A673 (cell line): ENCODE measurements around the gene USP20. TPM values are rescaled to one million over a fixed set of nuclear protein-coding genes. Genes with fewer than 3 reads are reported as not detected.

Source experiments
- BruUV-seq: library from RNA; stranded (reverse); fragments of 400-500 nt; replicated peaks from 2 replicates; lab custom pipeline; 2021; lab: Mats Ljungman, UMichigan
- CTCF ChIA-PET: fragments of 300-600 bp; sonication (Branson Sonifier 250); formaldehyde crosslinking; loops from one replicate; lab custom pipeline; 2022; ENCODE audit warnings: antibody characterized with exemption; lab: Charles Lee
- POLR2A ChIA-PET: fragments of 300-600 bp; sonication (Branson Sonifier 250); formaldehyde crosslinking; loops from one replicate; lab custom pipeline; 2022; ENCODE audit warnings: antibody characterized with exemption; ENCODE audit not compliant: low non-redundant PET; lab: Charles Lee
- DNase-seq: peaks from one replicate; pipeline ENCODE4 v3.0.0-alpha.2; 2015; ENCODE audit warnings: low spot score
- H3K27ac ChIP-seq: fragments of 200-600 bp; sonication (generic); 2 replicates; pipeline ENCODE4 v1.5.1; 2016; ENCODE audit warnings: mixed run types, low read depth, mild to moderate bottlenecking, mixed read lengths, antibody characterized with exemption, low read length; ENCODE audit not compliant: poor library complexity, severe bottlenecking
- H3K27me3 ChIP-seq: fragments of 200-600 bp; sonication (generic); replicated peaks from 2 replicates; pipeline ENCODE4 v1.6.1; 2017; ENCODE audit warnings: mixed run types, low read depth, mild to moderate bottlenecking, mixed read lengths, antibody characterized with exemption, low read length; ENCODE audit not compliant: insufficient read depth, poor library complexity
- H3K36me3 ChIP-seq: fragments of 200-600 bp; sonication (generic); 2 replicates; pipeline ENCODE4 v1.6.1; 2016; ENCODE audit warnings: mixed run types, mild to moderate bottlenecking, mixed read lengths, antibody characterized with exemption, low read length; ENCODE audit not compliant: insufficient read depth, poor library complexity, severe bottlenecking
- H3K4me1 ChIP-seq: fragments of 200-600 bp; sonication (generic); 2 replicates; pipeline ENCODE4 v1.6.1; 2017; ENCODE audit warnings: mixed run types, mild to moderate bottlenecking, mixed read lengths, antibody characterized with exemption, low read length; ENCODE audit not compliant: insufficient read depth, poor library complexity, severe bottlenecking
- H3K4me3 ChIP-seq: fragments of 200-600 bp; sonication (generic); 2 replicates; pipeline ENCODE4 v1.5.1; 2016; ENCODE audit warnings: low read depth, mixed run types, mild to moderate bottlenecking, mixed read lengths, low read length; ENCODE audit not compliant: poor library complexity, severe bottlenecking
- H3K9me3 ChIP-seq: fragments of 200-600 bp; sonication (generic); 2 replicates; pipeline ENCODE4 v1.6.1; 2016; ENCODE audit warnings: mixed run types, low read depth, mild to moderate bottlenecking, mixed read lengths, antibody characterized with exemption, low read length; ENCODE audit not compliant: poor library complexity, severe bottlenecking
- EZH2 ChIP-seq: fragments of 200-600 bp; sonication (generic); IDR thresholded peaks from 2 replicates; pipeline ENCODE4 v1.6.1; 2017; ENCODE audit warnings: borderline replicate concordance, low read depth, mild to moderate bottlenecking, mixed read lengths, antibody characterized with exemption, low read length; ENCODE audit not compliant: poor library complexity, severe bottlenecking
- intact Hi-C: fragments of 100-400 bp; cut with micrococcal nuclease; formaldehyde crosslinking; loops from one replicate; pipeline ENCODE4 v1.10.0; 2022; ENCODE audit not compliant: unreplicated experiment
- total RNA-seq: library from RNA; stranded (reverse); gene quantifications from 2 replicates; pipeline ENCODE4 v1.2.3, GENCODE V29; 2021
- TF ChIP-seq, protein P1 (sequence below): fragments of 300-800, 200-600 bp; sonication (generic); conservative IDR thresholded peaks from 2 replicates; pipeline ENCODE4 v1.5.1; 2017; ENCODE audit warnings: low read depth, mild to moderate bottlenecking, antibody characterized with exemption, low read length, moderate library complexity, mixed read lengths

The USP20 gene
- total RNA-seq, 1 experiment from 2014 or later: 17.1 TPM

DNA sequence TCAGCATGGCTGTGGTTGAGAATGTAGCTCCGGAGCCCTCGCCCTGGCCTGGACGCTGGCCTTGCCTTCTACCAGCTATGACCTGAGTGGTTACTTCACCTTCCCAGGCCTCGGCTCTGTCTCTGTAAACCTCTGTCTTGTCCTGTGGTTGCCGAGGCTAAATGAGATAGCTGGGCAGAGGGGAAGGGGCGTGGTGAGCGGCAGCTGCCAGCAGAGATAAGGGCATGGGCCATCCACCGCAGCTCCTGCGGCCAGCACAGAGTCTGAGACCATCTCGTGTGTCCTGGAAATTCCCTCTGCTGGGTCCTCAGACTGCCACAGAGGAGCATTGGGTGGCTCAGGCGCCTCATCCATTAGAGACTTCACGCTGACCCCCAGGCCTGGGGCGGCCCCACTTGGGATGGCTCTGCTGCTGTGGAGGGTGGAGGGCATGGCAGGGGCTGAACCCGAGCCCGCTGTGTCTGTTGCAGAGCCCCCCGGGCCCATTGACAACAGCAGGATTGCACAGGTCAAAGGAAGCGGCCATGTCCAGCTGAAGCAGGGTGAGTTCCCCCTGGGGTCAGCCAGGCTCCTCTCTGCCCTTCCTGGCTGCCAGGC is 43.9 kb downstream of the USP20 start:
- Histone ChIP-seq H3K4me1 (peaks cover 27% of the 10 kb centered on the region), H3K9me3 (no peaks in the 10 kb centered on the region), H3K27me3 (no peaks in the 10 kb centered on the region), H3K36me3 (peaks cover 12% of the 10 kb centered on the region), H3K4me3 (no peak overlapping the region), H3K27ac (no peak overlapping the region)
- TF ChIP-seq EZH2: no peak
- TF ChIP-seq, protein P1, sequence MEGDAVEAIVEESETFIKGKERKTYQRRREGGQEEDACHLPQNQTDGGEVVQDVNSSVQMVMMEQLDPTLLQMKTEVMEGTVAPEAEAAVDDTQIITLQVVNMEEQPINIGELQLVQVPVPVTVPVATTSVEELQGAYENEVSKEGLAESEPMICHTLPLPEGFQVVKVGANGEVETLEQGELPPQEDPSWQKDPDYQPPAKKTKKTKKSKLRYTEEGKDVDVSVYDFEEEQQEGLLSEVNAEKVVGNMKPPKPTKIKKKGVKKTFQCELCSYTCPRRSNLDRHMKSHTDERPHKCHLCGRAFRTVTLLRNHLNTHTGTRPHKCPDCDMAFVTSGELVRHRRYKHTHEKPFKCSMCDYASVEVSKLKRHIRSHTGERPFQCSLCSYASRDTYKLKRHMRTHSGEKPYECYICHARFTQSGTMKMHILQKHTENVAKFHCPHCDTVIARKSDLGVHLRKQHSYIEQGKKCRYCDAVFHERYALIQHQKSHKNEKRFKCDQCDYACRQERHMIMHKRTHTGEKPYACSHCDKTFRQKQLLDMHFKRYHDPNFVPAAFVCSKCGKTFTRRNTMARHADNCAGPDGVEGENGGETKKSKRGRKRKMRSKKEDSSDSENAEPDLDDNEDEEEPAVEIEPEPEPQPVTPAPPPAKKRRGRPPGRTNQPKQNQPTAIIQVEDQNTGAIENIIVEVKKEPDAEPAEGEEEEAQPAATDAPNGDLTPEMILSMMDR: no peak
- POLR2A ChIA-PET: interaction anchor here (0.6 kb wide), 1 partner anchor 89 kb away, joined by 4 read pairs; no protein-coding TSS in a partner anchor
- CTCF ChIA-PET: no interaction called here
- no TSS peak for BruUV-seq
- no peak for DNase-seq
- intact Hi-C loops: no loop called here

DNA sequence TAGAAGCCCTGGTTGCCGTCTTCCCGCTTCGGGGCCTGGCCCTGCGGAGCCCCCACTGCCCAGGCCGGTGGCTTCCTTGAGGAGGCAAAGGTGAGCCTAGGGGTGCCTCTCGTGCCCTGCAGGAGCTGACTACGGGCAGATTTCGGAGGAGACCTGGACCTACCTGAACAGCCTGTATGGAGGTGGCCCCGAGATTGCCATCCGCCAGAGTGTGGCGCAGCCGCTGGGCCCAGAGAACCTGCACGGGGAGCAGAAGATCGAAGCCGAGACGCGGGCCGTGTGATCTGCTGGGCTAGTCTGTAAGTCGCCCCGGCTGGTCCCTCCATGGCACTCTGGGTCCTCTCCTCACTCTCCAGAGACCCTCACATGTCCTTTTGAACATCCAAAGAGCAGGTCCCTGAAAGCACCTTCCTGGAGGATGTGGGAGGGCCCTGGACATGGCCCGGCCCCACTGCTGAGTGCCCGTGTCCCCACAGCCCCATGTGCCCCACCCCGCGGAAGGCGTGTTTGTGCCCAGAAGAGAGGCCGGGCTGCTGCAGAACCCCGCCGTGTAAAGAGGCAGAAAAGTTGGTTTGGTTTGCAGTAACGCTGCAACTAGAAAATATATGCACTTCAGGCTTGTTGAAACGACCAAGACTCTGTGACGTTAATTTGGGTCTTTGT is 44.9 kb downstream of the USP20 start:
- intact Hi-C loops: loop anchor here (5.0 kb wide), 3 partner anchors 57 to 227 kb away; partner anchors contain the start of gene FNBP1
- CTCF ChIA-PET: no interaction called here
- BruUV-seq: no TSS peak
- no peaks in the 10 kb centered on the region for H3K9me3 ChIP-seq
- no peak overlapping the region for H3K4me3 ChIP-seq
- H3K4me1 ChIP-seq: peaks cover 35% of the 10 kb centered on the region
- no peak for DNase-seq
- peaks cover 12% of the 10 kb centered on the region for H3K36me3 ChIP-seq
- peak overlapping the region; percentile 79 for H3K27ac ChIP-seq
- POLR2A ChIA-PET: no interaction called here
- TF ChIP-seq EZH2: no peak
- TF ChIP-seq, protein P1: no peak
- H3K27me3 ChIP-seq: no peaks in the 10 kb centered on the region

DNA sequence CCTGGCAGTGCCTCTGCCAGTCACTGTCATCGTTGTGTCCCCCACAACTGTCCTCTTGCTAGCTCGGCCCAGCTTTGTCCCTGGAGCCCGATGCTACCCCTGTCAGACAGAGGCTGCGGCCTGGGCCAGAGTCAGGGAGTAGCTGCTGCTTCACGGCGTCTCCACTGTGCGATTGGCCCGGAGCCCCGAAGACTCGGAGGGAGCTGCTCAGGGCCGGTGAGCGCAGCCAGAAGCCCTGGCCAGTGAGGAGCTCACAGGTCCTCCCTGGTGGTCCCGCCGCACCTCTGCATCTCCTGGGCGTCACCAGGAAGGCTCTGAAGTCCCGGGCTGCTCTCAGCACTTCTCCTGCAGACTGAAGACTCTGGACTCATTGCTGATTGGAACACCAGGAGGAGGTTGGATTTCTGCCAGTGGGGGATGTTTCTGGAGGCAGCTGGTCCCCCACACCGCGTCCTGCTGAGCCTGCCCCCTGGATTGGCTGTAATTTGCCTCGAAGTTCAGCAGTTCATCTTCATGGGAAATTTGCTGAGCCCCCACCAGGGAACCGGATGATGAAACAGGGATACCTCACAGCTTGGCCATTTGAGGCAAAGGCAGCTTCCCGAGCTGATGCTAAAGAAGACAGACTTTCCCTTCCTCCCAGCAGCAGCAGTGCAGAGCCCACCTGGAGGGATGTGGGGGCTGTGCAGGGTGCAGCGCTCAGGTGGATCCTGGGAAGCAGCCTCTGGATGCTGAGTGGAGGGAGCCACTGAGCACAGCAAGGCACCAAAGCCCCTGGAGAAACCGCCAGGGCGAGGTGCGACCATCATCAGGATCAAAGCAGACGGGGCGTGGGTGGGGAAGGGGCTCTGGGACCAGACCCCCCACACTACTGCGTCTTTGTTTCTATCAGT is 45.6 kb downstream of the USP20 start:
- H3K27me3 ChIP-seq: no peaks in the 10 kb centered on the region
- no TSS peak for BruUV-seq
- peak overlapping the region; percentile 79 for H3K27ac ChIP-seq
- ChIA-PET CTCF (interaction anchor here (0.5 kb wide), 1 partner anchor 12 kb away, joined by 9 read pairs; no protein-coding TSS in a partner anchor), POLR2A (no interaction called here)
- H3K4me1 ChIP-seq: peaks cover 43% of the 10 kb centered on the region
- no peak for TF ChIP-seq EZH2
- TF ChIP-seq, protein P1: no peak
- H3K36me3 ChIP-seq: peaks cover 12% of the 10 kb centered on the region
- H3K4me3 ChIP-seq: no peak overlapping the region
- no peaks in the 10 kb centered on the region for H3K9me3 ChIP-seq
- intact Hi-C loops: loop anchor here (5.0 kb wide), 3 partner anchors 56 to 226 kb away; partner anchors contain the start of gene FNBP1
- DNase-seq: peak; percentile 88
